Central memory CD4-positive, alpha-beta T cell (primary cell): ENCODE results near the gene RRP12.
A peak's percentile ranks its signal among the peaks of the same experiment; 100 is the strongest.

ENCODE experiments used
- DNase-seq: peaks from one replicate; pipeline ENCODE4 v3.0.0; 2022

The RRP12 gene

GRCh38 chr10:97406064-97406463 is 4.9 kb upstream of the RRP12 start:
- no peak for DNase-seq

- DNase-seq = no peak
Observed at GRCh38 chr10:97404044-97404443, 2.9 kb upstream of the RRP12 start.

- no peak for DNase-seq
Observed at GRCh38 chr10:97401455-97401919, 347 bp upstream of the RRP12 start.

- DNase-seq = peak; percentile 50
Observed at GRCh38 chr10:97399843-97400545, 1.1 kb downstream of the RRP12 start.

DNA sequence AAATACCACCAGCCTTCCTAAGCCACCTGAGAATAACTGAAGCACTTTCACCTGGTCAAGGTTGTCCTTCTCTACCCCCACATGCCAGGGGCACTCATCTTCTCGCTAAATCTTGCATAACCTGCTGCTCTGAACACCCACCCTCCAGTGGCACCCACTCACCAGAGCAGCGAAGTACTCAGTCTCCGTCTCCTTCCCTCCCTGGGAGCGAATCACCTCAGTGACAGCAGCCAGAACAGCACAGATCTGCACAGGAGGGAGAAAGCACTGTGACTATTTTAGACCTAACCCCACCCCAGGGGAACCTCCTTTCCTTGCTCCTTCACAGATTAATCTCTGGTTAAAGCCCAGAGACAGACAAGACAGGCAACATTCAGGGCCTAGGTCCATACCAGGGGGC is 5.1 kb downstream of the RRP12 start:
- no peak for DNase-seq

GRCh38 chr10:97393034-97393573 is 8.0 kb downstream of the RRP12 start:
- DNase-seq = no peak

- no peak for DNase-seq
Observed at GRCh38 chr10:97390091-97390490, 11.0 kb downstream of the RRP12 start.

GRCh38 chr10:97388152-97388551 is 13.0 kb downstream of the RRP12 start:
- no peak for DNase-seq

GRCh38 chr10:97385565-97385964 is 15.6 kb downstream of the RRP12 start:
- DNase-seq = no peak

DNA sequence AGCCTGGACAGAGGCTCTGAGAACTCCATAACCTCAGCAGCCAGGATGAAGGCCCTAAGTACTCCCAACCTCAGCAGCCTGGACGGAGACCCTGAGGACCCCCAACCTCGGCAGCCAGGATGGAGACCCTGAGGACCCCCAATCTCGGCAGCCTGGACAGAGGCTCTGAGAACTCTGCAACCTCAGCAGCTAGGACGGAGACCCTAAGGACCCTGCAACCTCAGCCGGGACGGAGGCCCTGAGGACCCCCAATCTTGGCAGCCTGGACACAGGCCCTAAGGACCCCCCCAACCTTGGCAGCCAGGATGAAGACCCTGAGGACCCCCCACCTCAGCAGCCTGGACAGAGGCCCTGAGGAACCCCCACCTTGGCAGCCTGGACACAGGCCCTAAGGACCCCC is 16.5 kb downstream of the RRP12 start:
- DNase-seq = no peak

- no peak for DNase-seq
Observed at GRCh38 chr10:97384156-97384555, 17.0 kb downstream of the RRP12 start.

GRCh38 chr10:97383159-97383558 is 18.0 kb downstream of the RRP12 start:
- DNase-seq = no peak

- DNase-seq = no peak
Observed at GRCh38 chr10:97381626-97382025, 19.5 kb downstream of the RRP12 start.

- DNase-seq = no peak
Observed at GRCh38 chr10:97380516-97380915, 20.6 kb downstream of the RRP12 start.

DNA sequence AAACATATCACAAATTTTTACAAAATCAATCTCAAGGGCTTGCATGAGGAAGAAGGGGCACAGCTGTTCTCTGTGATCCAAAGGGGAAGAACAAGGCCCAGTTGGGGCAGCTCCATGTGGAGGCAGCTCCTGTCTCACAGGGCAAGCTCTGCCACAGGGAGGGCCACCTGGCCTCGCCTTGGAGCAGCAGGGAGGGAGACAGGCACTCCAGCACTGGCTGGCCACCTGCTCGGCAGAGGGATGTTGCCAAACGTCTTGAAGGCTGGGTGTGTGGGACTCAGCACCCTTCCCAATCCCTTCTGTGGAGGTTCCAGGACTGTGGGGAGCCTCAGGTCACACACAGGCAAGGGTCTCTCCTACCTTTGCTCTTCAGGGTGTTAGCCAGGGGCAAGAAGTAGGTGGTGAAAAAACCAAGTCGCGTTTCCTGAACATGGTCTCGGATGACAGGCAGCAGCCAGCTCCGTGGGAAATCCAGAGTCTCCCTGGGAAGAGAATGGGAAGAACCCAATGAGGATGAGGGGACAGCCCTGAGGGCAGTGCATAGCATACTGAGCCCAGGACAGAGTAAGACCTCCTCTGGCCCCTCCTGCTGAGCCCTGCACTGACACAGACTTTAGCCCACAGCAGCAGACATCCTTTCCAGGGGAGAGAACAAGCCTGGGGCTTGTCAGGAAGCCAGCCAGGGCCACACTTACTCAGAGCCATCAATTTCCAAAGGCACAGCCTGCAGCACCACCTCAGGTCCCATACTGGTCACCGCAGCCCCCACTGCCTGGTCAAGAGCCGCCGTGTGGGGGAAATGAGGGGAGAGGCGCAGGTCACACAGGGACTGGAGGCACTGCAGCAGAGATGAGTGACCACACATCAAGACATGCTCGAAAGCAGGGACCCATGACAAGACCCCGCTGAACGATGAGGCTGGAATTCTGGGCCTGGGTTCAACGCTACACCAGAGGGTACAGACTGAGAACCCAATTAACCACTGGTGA is 21.9 kb downstream of the RRP12 start:
- DNase-seq = no peak

- no peak for DNase-seq
Observed at GRCh38 chr10:97376413-97376812, 24.7 kb downstream of the RRP12 start.

DNA sequence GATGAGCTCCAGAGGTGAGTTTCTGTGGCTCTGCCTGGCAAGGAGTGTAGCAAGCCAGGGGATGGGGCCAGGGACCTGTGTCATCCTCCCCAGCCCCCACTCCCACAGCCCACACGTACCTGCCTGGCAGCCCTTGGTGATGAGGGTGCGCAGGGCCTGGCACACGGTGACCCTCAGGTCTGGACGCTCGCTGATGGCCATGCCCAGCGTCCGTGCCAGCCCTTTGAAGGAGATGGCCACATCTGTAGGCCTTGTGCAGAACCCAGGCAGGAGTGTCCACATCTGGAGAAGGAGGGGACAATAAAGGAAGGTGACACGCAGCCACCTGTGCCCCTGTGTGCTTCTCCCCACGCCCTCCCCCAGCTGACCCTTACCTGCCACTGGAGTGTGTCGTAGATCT is 27.7 kb downstream of the RRP12 start:
- DNase-seq = no peak

DNA sequence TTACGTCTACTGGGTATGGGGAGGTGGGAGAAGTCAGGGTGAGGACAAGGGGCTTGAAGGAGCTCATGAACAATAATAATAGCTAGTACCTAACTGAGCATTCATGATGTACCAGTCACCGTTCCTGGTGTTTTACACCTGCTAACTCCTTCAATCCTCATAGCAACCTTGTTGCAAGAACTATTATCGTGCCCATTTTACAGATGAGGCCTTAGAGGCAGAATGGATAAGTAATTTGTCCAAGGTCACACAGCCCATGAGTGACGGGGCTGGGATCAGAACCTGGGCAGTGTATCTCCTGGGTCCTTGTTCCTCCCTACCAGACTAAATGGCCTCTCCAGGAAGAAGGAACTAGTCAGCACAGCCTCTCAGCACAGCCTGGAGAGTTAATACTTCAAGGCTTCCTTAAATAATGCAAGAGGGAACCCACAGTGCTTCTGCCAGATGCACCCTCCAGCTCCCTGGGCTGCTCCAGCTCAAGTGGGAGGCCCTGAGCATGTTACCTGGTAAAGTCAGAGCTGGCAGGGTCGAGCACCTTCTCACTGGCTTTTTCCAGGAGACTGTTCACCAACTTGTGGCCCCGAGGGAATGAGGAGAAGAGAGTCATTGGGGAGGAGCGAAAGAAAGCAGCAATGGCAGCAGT is 28.8 kb downstream of the RRP12 start:
- no peak for DNase-seq

GRCh38 chr10:97371696-97372095 is 29.4 kb downstream of the RRP12 start:
- no peak for DNase-seq

GRCh38 chr10:97367126-97367649 is 34.0 kb downstream of the RRP12 start:
- DNase-seq = no peak

GRCh38 chr10:97366572-97366971 is 34.6 kb downstream of the RRP12 start:
- no peak for DNase-seq

- DNase-seq = no peak
Observed at GRCh38 chr10:97365761-97366351, 35.3 kb downstream of the RRP12 start.
